Gastrocnemius medialis (tissue), 4 donors: ENCODE measurements around the gene ADH4. TPM values are rescaled to one million over a fixed set of nuclear protein-coding genes. Genes with fewer than 3 reads are reported as not detected.

Experiments used
- ATAC-seq, 2 donors: fragments of 150-250 bp; one replicate each; pipeline ENCODE4 v1.9.1; 2016
- DNase-seq, 2 donors: peaks; one replicate each; pipeline ENCODE4 v3.0.0-alpha.2; 2019
- H3K27ac ChIP-seq, 4 donors: fragments of 200-600 bp; sonication (generic); 1 replicate in 1 of 4; 2 replicates in 3 of 4; pipeline ENCODE4 v1.5.1; 2016 to 2018; ENCODE audit warnings: mild to moderate bottlenecking in 2 of 4, moderate library complexity in 1 of 4
- H3K27me3 ChIP-seq, 3 donors: fragments of 200-600 bp; sonication (generic) in 2 of 3; 1 replicate in 1 of 3; 2 replicates in 2 of 3; pipeline versions ENCODE4 v1.5.1 to v1.6.0; 2016 to 2019; ENCODE audit warnings: mild to moderate bottlenecking in 1 of 3, moderate library complexity in 1 of 3
- H3K36me3 ChIP-seq, 2 donors: fragments of 200-600 bp; sonication (generic) in 1 of 2; one replicate each; pipeline ENCODE4 v1.5.1; 2017 to 2018
- H3K4me1 ChIP-seq, 2 donors: fragments of 200-600 bp; sonication (generic) in 1 of 2; one replicate each; pipeline ENCODE4 v1.5.1; 2016 to 2017; ENCODE audit warnings: mild to moderate bottlenecking in 2 of 2
- H3K4me3 ChIP-seq, 4 donors: fragments of 200-600 bp; sonication (generic) in 3 of 4; 1 replicate in 1 of 4; 2 replicates in 3 of 4; pipeline ENCODE4 v1.5.1; 2016 to 2019; ENCODE audit warnings: mild to moderate bottlenecking in 2 of 4
- H3K9me3 ChIP-seq, 3 donors: fragments of 200-600 bp; sonication (generic) in 2 of 3; 1 replicate in 1 of 3; 2 replicates in 2 of 3; pipeline ENCODE4 v1.5.1; 2016 to 2019
- CTCF ChIP-seq, 5 experiments: fragments of 450-650 bp in 3 of 5; fragments of 200-600 bp in 2 of 5; sonication (generic) in 2 of 5; IDR thresholded peaks in 4 of 5; conservative IDR thresholded peaks in 1 of 5; 1 replicate in 4 of 5; 2 replicates in 1 of 5; pipeline ENCODE4 v1.5.1; 2016 to 2019; ENCODE audit warnings: antibody characterized with exemption in 5 of 5, mild to moderate bottlenecking in 3 of 5, moderate library complexity in 3 of 5
- POLR2A ChIP-seq, 2 donors: fragments of 450-650 bp; IDR thresholded peaks; one replicate each; pipeline ENCODE4 v1.6.1; 2017; ENCODE audit warnings: antibody characterized with exemption in 2 of 2, mild to moderate bottlenecking in 2 of 2, moderate library complexity in 2 of 2
- in situ Hi-C, 4 donors: fragments of 200-750 bp; cut with MboI; loops; one replicate each; pipeline versions ENCODE4 v1.15.0 to v1.8.0; 2017; ENCODE audit warnings: low sequenced_read_pairs in 4 of 4
- intact Hi-C: fragments of 100-400 bp; cut with DNase I; formaldehyde crosslinking; loops from one replicate; pipeline ENCODE4 v1.15.1; 2023; ENCODE audit warnings: low total_unique reads
- total RNA-seq, 4 donors: library from RNA; depleted of rRNA; stranded (reverse); fragments of >200 nt; gene quantifications; one replicate each; pipeline versions ENCODE4 v1.1.0 to v1.2.3, GENCODE V29; 2016

ADH4 gene
- total RNA-seq, 4 donors from 2014 or later, result 0.75 to 1.0 (median 1.00) TPM; not detected in 1

- in situ Hi-C loops, result no loop called here
- Histone ChIP-seq H3K9me3 (no peaks in the 10 kb centered on the region), H3K36me3 (no peaks in the 10 kb centered on the region), H3K27me3 (no peaks in the 10 kb centered on the region), H3K4me1 (no peaks in the 10 kb centered on the region), H3K27ac (no peak overlapping the region), H3K4me3 (no peak overlapping the region)
- intact Hi-C loops, result no loop called here
- TF ChIP-seq CTCF (IDR thresholded peaks at IDR 0.05 in 4 of 5, conservative IDR thresholded peaks at IDR 0.05 in 1 of 5) (no peak), POLR2A (IDR thresholded peaks at IDR 0.05) (no peak)
- ATAC-seq (no peak), DNase-seq (no peak)
Measured at GRCh38 chr4:99148550-99148949, 4.5 kb upstream of the ADH4 start.

- ATAC-seq (no peak), DNase-seq (no peak)
- Histone ChIP-seq H3K4me1 (no peaks in the 10 kb centered on the region), H3K36me3 (no peaks in the 10 kb centered on the region), H3K27me3 (no peaks in the 10 kb centered on the region), H3K9me3 (no peaks in the 10 kb centered on the region), H3K4me3 (no peak overlapping the region), H3K27ac (no peak overlapping the region)
- TF ChIP-seq CTCF (IDR thresholded peaks at IDR 0.05 in 4 of 5, conservative IDR thresholded peaks at IDR 0.05 in 1 of 5) (no peak), POLR2A (IDR thresholded peaks at IDR 0.05) (no peak)
- in situ Hi-C loops, result no loop called here
- intact Hi-C loops, result no loop called here
Measured at GRCh38 chr4:99144587-99144986, 490 bp upstream of the ADH4 start.

- in situ Hi-C loops (loop anchor here in 1 of 4 donors (10.0 kb wide), 1 partner anchor 398 kb away; no protein-coding TSS in a partner anchor), intact Hi-C loops (no loop called here)
- H3K4me3 ChIP-seq, result no peak overlapping the region
- H3K36me3 ChIP-seq, result no peaks in the 10 kb centered on the region
- no peaks in the 10 kb centered on the region for H3K9me3 ChIP-seq
- DNase-seq (no peak), ATAC-seq (no peak)
- no peak overlapping the region for H3K27ac ChIP-seq
- no peaks in the 10 kb centered on the region for H3K27me3 ChIP-seq
- H3K4me1 ChIP-seq, result no peaks in the 10 kb centered on the region
- TF ChIP-seq CTCF (IDR thresholded peaks at IDR 0.05 in 4 of 5, conservative IDR thresholded peaks at IDR 0.05 in 1 of 5), result no peak
- TF ChIP-seq POLR2A (IDR thresholded peaks at IDR 0.05), result no peak
Measured at GRCh38 chr4:99136329-99136728, 7.8 kb downstream of the ADH4 start.

- Histone ChIP-seq H3K4me1 (no peaks in the 10 kb centered on the region), H3K27ac (no peak overlapping the region), H3K27me3 (no peaks in the 10 kb centered on the region), H3K4me3 (no peak overlapping the region), H3K36me3 (no peaks in the 10 kb centered on the region), H3K9me3 (no peaks in the 10 kb centered on the region)
- intact Hi-C loops (no loop called here), in situ Hi-C loops (loop anchor here in 1 of 4 donors (10.0 kb wide), 1 partner anchor 399 kb away; no protein-coding TSS in a partner anchor)
- TF ChIP-seq POLR2A (IDR thresholded peaks at IDR 0.05) (no peak), CTCF (IDR thresholded peaks at IDR 0.05 in 4 of 5, conservative IDR thresholded peaks at IDR 0.05 in 1 of 5) (no peak)
- ATAC-seq (no peak), DNase-seq (no peak)
Measured at GRCh38 chr4:99135541-99136162, 8.4 kb downstream of the ADH4 start.

GRCh38 chr4:99134586-99134985 is 9.5 kb downstream of the ADH4 start:
- DNase-seq (no peak), ATAC-seq (no peak)
- Histone ChIP-seq H3K4me1 (no peaks in the 10 kb centered on the region), H3K27me3 (no peaks in the 10 kb centered on the region), H3K9me3 (no peaks in the 10 kb centered on the region), H3K36me3 (no peaks in the 10 kb centered on the region), H3K27ac (no peak overlapping the region), H3K4me3 (no peak overlapping the region)
- in situ Hi-C loops, result loop anchor here in 1 of 4 donors (10.0 kb wide), 1 partner anchor 400 kb away; no protein-coding TSS in a partner anchor
- intact Hi-C loops, result no loop called here
- TF ChIP-seq CTCF (IDR thresholded peaks at IDR 0.05 in 4 of 5, conservative IDR thresholded peaks at IDR 0.05 in 1 of 5), result no peak
- TF ChIP-seq POLR2A (IDR thresholded peaks at IDR 0.05), result no peak
